GM23248 (cell line): ENCODE data around the gene GPR75. TPM values are rescaled to one million over a fixed set of nuclear protein-coding genes. Genes with fewer than 3 reads are reported as not detected.
"Not testable (repeated sequence)": the region's sequence is repeated elsewhere in the genome, so short reads cannot be mapped to it uniquely, and the experiment has no call there.

Experiments
- DNase-seq: peaks from one replicate; pipeline ENCODE4 v3.0.0-alpha.2; 2015
- H2AFZ ChIP-seq: fragments of 200-600 bp; sonication (generic); 2 replicates; pipeline ENCODE4 v1.6.1; 2016; ENCODE audit warnings: antibody characterized with exemption
- H3F3A ChIP-seq: fragments of 200-600 bp; sonication (generic); 2 replicates; pipeline ENCODE4 v1.6.1; 2016; ENCODE audit warnings: mild to moderate bottlenecking, antibody characterized with exemption, mixed run types; ENCODE audit not compliant: insufficient read depth
- H3K27ac ChIP-seq: fragments of 200-600 bp; sonication (generic); 2 replicates; pipeline ENCODE4 v1.5.1; 2016; ENCODE audit warnings: mild to moderate bottlenecking
- H3K27me3 ChIP-seq: fragments of 200-600 bp; sonication (generic); replicated peaks from 2 replicates; pipeline ENCODE4 v1.6.1; 2016; ENCODE audit warnings: mild to moderate bottlenecking; ENCODE audit not compliant: insufficient read depth
- H3K36me3 ChIP-seq: fragments of 200-600 bp; sonication (generic); 2 replicates; pipeline ENCODE4 v1.6.1; 2016; ENCODE audit warnings: low read depth, mild to moderate bottlenecking
- H3K4me1 ChIP-seq: fragments of 200-600 bp; sonication (generic); 2 replicates; pipeline ENCODE4 v1.6.1; 2016; ENCODE audit warnings: mild to moderate bottlenecking; ENCODE audit not compliant: insufficient read depth
- H3K4me2 ChIP-seq: fragments of 200-600 bp; sonication (generic); one replicate; pipeline ENCODE4 v1.6.1; 2016; ENCODE audit warnings: mild to moderate bottlenecking; ENCODE audit not compliant: unreplicated experiment
- H3K4me3 ChIP-seq: fragments of 200-600 bp; sonication (generic); 2 replicates; pipeline ENCODE4 v1.5.1; 2016; ENCODE audit warnings: mild to moderate bottlenecking
- H3K79me2 ChIP-seq: fragments of 200-600 bp; sonication (generic); 2 replicates; pipeline ENCODE4 v1.6.1; 2016; ENCODE audit warnings: mild to moderate bottlenecking; ENCODE audit not compliant: insufficient read depth
- H3K9ac ChIP-seq: fragments of 200-600 bp; sonication (generic); 2 replicates; pipeline ENCODE4 v1.6.1; 2016; ENCODE audit warnings: mild to moderate bottlenecking
- H3K9me2 ChIP-seq: fragments of 200-600 bp; sonication (generic); 2 replicates; pipeline ENCODE4 v1.6.1; 2016; ENCODE audit warnings: mixed run types, mild to moderate bottlenecking, moderate library complexity; ENCODE audit not compliant: insufficient read depth
- H3K9me3 ChIP-seq: fragments of 200-600 bp; sonication (generic); one replicate; pipeline ENCODE4 v1.6.1; 2017; ENCODE audit warnings: low read depth
- H4K20me1 ChIP-seq: fragments of 200-600 bp; sonication (generic); 2 replicates; pipeline ENCODE4 v1.6.0; 2016; ENCODE audit not compliant: insufficient read depth
- EZH2 ChIP-seq: fragments of 200-600 bp; sonication (generic); IDR thresholded peaks from 2 replicates; pipeline ENCODE4 v1.6.1; 2018; ENCODE audit warnings: antibody characterized with exemption, mild to moderate bottlenecking; ENCODE audit not compliant: insufficient read depth, poor library complexity, severe bottlenecking
- EZH2phosphoT487 ChIP-seq: fragments of 200-600 bp; sonication (generic); IDR thresholded peaks from 2 replicates; pipeline ENCODE4 v1.6.1; 2018; ENCODE audit warnings: antibody characterized with exemption, moderate library complexity, mild to moderate bottlenecking, low read depth; ENCODE audit not compliant: insufficient read depth
- WGBS, 2 experiments: methylation state at CpG; one replicate each; pipeline ENCODE4 v1.1.6; 2015 to 2017; ENCODE audit warnings: low lambda C conversion rate in 2 of 2, low coverage in 1 of 2; ENCODE audit errors: missing lambda C conversion rate in 2 of 2; 5-methylcytosine and 5-hydroxymethylcytosine counted together
- in situ Hi-C: fragments of 300-500 bp; cut with MboI; formaldehyde crosslinking; loops from 2 replicates; pipeline ENCODE4 v1.15.0; 2020
- polyA plus RNA-seq: library from polyadenylated mRNA; unstranded; fragments of >200 nt; fragmentation: Nextera tagmentation; extraction: Ambion mirVana; gene quantifications from 2 replicates; pipeline ENCODE4 v1.2.1, GENCODE V29; 2016
- total RNA-seq: library from RNA; depleted of rRNA; stranded (reverse); fragments of >200 nt; shearing (Covaris generic); gene quantifications from 2 replicates; pipeline ENCODE4 v1.2.3, GENCODE V29; 2014

The GPR75 gene
- total and polyA plus RNA-seq, 2 experiments from 2014 or later, result 0.16 to 0.43 TPM

- 86% methylated on average over 4 of the region's 4 CpGs for WGBS, 2 experiments
- Histone ChIP-seq H3K9me2 (no peaks in the 10 kb centered on the region), H2AFZ (no peak overlapping the region), H3K27ac (no peak overlapping the region), H3K27me3 (no peaks in the 10 kb centered on the region), H4K20me1 (no peaks in the 10 kb centered on the region), H3K79me2 (no peaks in the 10 kb centered on the region), H3K9me3 (no peaks in the 10 kb centered on the region), H3K4me3 (no peak overlapping the region), H3K36me3 (0 out of 2 replicates have a peak, but pooled peaks cover 12% of the 10 kb centered on the region), H3K4me2 (no peak overlapping the region), H3K9ac (no peak overlapping the region), H3F3A (peaks cover 13% of the 10 kb centered on the region; the same call in 1 of the 2 replicates), H3K4me1 (peaks cover 7% of the 10 kb centered on the region)
- TF ChIP-seq EZH2phosphoT487 (no peak), EZH2 (no peak)
- no peak for DNase-seq
- in situ Hi-C loops, result no loop called here
These were observed 7.2 kb downstream of the GPR75 start for GRCh38 chr2:53852532-53852931.

DNA sequence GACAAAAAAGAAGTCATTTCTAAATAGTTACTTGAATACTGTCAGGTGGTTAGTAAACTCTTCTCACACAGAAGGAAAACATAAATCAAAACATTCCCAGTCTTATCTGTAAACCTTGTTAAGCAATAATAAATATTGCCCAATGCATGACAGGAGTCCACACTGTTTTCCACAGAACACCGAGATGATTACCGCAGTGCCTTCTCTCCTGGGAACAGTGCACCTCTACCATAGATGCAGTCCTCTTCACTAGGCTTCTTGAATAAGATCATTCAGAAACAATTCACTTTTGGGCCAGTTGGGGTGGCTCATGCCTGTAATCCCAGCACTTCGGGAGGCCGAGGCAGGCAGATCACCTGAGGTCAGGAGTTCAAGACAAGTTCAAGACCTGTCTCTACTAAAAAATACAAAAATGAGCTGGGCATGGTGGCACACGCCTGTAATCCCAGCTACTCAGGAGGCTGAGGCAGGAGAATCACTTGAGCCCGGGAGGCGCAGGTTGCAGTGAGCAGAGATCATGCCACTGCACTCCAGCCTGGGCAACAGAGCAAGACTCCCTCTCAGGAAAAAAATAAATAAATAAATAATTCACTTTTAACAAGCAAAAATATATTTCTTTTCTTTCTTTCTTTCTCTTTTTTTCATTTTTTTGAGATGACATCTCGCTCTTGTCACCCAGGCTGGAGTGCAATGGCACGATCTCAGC, 8.6 kb downstream of the GPR75 start:
- H3F3A ChIP-seq, H3K9me3 ChIP-seq, DNase-seq, H3K27me3 ChIP-seq, H3K4me3 ChIP-seq, H3K27ac ChIP-seq, H3K4me1 ChIP-seq, H4K20me1 ChIP-seq, H3K9ac ChIP-seq, H3K4me2 ChIP-seq, in situ Hi-C loops, H3K9me2 ChIP-seq, H3K79me2 ChIP-seq, H2AFZ ChIP-seq: not testable (repeated sequence)
- 0 out of 2 replicates have a peak, but pooled peaks cover 12% of the 10 kb centered on the region for H3K36me3 ChIP-seq
- WGBS, 2 experiments, result 73 to 77% methylated on average over 9 of the region's 9 CpGs

- no peaks in the 10 kb centered on the region for H3F3A ChIP-seq
- H3K4me1 ChIP-seq, result no peaks in the 10 kb centered on the region
- DNase-seq, result no peak
- H3K27me3 ChIP-seq, result no peaks in the 10 kb centered on the region
- H3K79me2 ChIP-seq, result no peaks in the 10 kb centered on the region
- no peak overlapping the region for H3K4me2 ChIP-seq
- H3K4me3 ChIP-seq, result no peak overlapping the region
- no peaks in the 10 kb centered on the region for H3K9me2 ChIP-seq
- no peaks in the 10 kb centered on the region for H3K9me3 ChIP-seq
- H2AFZ ChIP-seq, result no peak overlapping the region
- 0 out of 2 replicates have a peak, but pooled peaks cover 3% of the 10 kb centered on the region for H3K36me3 ChIP-seq
- no peak overlapping the region for H3K9ac ChIP-seq
- 96 to 98% methylated on average over 2 of the region's 2 CpGs for WGBS, 2 experiments
- no peaks in the 10 kb centered on the region for H4K20me1 ChIP-seq
- no peak for TF ChIP-seq EZH2phosphoT487
- no peak for TF ChIP-seq EZH2
- in situ Hi-C loops, result no loop called here
- H3K27ac ChIP-seq, result no peak overlapping the region
These were observed 11.7 kb downstream of the GPR75 start for GRCh38 chr2:53848062-53848461.

DNA sequence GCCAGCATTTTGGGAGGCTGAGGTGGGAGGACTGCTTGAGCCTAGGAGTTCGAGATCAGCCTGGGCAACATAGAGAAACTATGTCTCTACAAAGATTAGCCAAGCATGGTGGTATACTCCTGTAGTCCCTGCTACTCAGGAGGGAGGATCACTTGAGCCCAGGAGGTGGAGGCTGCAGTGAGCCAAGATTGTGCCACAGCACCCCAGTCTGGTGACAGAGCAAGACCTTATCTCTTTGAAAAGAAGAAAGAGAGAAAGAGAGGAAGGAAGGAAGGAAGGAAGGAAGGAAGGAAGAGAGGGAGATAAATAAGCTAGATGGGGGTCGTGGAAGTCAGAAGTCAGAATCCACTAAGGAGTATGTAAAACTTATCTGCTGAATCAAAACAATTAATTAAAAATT, 16.2 kb downstream of the GPR75 start:
- in situ Hi-C loops, result no loop called here
- Histone ChIP-seq H3K4me2 (no peak overlapping the region), H3K36me3 (no peaks in the 10 kb centered on the region), H2AFZ (no peak overlapping the region), H3K79me2 (no peaks in the 10 kb centered on the region), H3K9me3 (no peaks in the 10 kb centered on the region), H3K27me3 (no peaks in the 10 kb centered on the region), H3K9ac (no peak overlapping the region), H3F3A (no peaks in the 10 kb centered on the region), H3K4me1 (no peaks in the 10 kb centered on the region), H3K27ac (no peak overlapping the region), H3K9me2 (no peaks in the 10 kb centered on the region), H4K20me1 (no peaks in the 10 kb centered on the region), H3K4me3 (no peak overlapping the region)
- 88 to 89% methylated on average over 2 of the region's 2 CpGs for WGBS, 2 experiments
- TF ChIP-seq EZH2 (no peak), EZH2phosphoT487 (no peak)
- no peak for DNase-seq

GRCh38 chr2:53842891-53843290, 16.9 kb downstream of the GPR75 start:
- H3K9me2 ChIP-seq, result no peaks in the 10 kb centered on the region
- H3K27ac ChIP-seq, result no peak overlapping the region
- no peaks in the 10 kb centered on the region for H3K36me3 ChIP-seq
- no peaks in the 10 kb centered on the region for H3K79me2 ChIP-seq
- no peak overlapping the region for H3K4me3 ChIP-seq
- TF ChIP-seq EZH2, result no peak
- TF ChIP-seq EZH2phosphoT487, result no peak
- no peaks in the 10 kb centered on the region for H3K4me1 ChIP-seq
- no peaks in the 10 kb centered on the region for H4K20me1 ChIP-seq
- DNase-seq, result no peak
- H3K27me3 ChIP-seq, result no peaks in the 10 kb centered on the region
- no peak overlapping the region for H3K4me2 ChIP-seq
- 40 to 43% methylated on average over 3 of the region's 3 CpGs for WGBS, 2 experiments
- no peak overlapping the region for H2AFZ ChIP-seq
- H3K9me3 ChIP-seq, result no peaks in the 10 kb centered on the region
- no peaks in the 10 kb centered on the region for H3F3A ChIP-seq
- in situ Hi-C loops, result no loop called here
- no peak overlapping the region for H3K9ac ChIP-seq

DNA sequence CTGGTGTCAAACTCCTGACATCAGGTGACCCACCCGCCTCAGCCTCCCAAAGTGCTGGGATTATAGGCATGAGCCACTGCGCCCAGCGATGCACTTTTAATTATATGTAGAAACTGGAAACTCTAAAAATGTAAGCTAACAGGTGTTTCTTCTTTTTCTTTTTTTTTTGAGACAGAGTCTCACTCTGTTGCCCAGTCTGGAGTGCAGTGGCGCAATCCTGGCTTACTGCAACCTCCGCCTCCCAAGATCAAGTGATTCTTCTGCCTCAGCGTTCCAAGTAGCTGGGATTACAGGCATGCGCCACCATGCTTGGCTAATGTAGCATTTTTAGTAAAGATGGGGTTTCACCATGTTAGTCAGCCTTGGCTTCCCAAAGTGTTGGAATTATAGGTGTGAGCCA, 18.1 kb downstream of the GPR75 start:
- H3F3A ChIP-seq, H3K27ac ChIP-seq, H3K27me3 ChIP-seq, H3K36me3 ChIP-seq, H3K9me3 ChIP-seq, H3K4me1 ChIP-seq, H3K79me2 ChIP-seq, H3K4me3 ChIP-seq, H3K9ac ChIP-seq, H4K20me1 ChIP-seq, DNase-seq, in situ Hi-C loops, H3K9me2 ChIP-seq, H3K4me2 ChIP-seq, H2AFZ ChIP-seq: not testable (repeated sequence)
- 85 to 90% methylated on average over 7 of the region's 7 CpGs for WGBS, 2 experiments
